GM18861 (cell line): ENCODE measurements around the gene TMEM115.
"Not testable (repeated sequence)": the region's sequence is repeated elsewhere in the genome, so short reads cannot be mapped to it uniquely, and the experiment has no call there.

Source experiments
- ATAC-seq: cut with Tn5 transposase; IDR thresholded peaks from one replicate; pipeline ENCODE4 v1.9.1; 2021; ENCODE audit not compliant: unreplicated experiment

Gene TMEM115

DNA sequence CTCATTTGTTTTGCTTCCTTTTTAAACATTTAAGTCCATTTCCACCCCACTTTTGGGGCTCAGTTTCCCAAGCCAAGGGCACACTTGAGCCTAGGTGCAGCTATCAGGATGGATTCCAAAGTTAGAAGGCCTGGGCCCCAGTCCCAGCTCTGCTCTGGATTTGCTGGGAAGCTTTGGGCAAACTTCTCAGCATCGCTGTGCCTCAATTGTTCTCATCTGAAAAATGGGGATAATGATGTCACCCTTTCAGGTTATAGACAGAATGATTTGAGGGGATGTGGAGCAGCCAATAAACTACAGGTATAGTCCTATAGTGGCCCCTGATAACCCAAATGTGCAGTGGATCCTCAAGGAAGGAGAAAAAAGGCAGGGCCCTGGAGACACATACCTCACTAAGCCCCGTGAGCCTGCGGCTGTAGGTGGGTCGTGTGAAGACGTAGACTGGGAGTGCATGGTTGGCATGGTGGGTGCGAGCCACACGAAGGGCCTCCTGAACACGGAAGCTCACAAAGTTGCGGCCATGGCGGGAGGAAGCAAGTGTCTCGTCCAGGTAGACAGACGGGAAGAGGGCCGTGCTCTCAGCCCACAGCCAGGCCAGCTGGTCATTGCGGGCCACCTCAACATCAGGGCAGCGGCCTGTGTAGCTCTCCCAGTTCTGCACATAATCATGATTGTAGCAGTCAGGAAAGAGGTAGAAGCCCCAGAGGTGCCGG is 40.0 kb downstream of the TMEM115 start:
- ATAC-seq: no peak

DNA sequence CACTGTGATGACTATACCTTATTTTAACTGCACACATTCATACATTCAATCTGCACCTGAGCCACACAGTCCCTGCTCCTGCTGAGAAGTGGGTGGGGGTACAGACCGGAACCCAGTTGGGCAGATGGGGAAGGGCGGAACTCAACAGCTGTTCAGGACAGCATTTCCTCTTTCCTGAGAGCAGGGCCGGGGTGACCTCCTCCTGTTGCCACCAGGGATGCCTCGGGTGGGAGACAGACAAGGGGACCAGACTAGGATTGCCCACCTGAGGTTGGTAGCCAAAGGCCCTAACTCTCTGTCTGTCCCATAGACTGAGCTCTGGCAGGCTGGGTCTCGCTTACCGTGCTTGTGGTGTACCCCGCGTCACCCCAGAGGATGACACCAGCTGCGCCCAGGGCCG is 40.7 kb downstream of the TMEM115 start:
- no peak for ATAC-seq

DNA sequence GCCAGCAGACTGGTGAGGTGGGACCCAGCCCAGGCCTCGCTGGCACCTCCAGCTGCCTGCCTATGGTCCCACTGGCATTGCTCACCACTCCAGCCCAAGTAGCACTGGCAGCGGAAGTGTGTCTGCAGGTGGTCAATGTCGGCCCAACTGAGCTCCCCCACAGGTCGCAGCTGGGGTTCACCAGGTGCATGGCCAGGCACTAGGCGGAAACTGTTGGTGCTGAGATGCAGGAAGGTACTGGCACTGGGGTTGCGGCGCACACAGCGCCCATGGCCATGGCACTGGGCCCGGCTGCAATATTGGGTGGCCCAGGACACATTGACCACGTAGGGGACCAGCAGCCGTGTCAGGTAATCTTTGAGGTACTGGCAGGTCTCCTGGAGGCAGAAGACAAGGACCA is 41.2 kb downstream of the TMEM115 start:
- ATAC-seq: no peak

DNA sequence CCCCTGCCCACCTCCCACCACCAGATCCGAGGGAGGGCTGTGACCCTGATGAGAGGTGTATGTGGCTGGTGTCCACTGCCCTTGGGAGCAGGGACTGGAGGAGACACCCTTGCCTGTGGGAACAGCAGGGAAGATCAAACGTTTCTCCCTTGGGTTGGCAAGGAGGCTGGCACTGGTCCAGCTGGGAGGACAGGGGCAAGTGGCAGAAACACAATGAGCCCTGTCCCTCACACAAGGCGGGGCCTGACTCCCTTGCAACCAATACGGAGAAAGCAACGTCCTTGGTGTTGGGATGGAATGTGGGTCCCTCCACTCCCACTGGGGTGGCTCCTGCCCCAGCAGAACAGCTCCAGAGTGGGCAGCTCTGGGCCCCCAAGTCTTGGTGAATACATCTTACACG is 42.0 kb downstream of the TMEM115 start:
- ATAC-seq: no peak

DNA sequence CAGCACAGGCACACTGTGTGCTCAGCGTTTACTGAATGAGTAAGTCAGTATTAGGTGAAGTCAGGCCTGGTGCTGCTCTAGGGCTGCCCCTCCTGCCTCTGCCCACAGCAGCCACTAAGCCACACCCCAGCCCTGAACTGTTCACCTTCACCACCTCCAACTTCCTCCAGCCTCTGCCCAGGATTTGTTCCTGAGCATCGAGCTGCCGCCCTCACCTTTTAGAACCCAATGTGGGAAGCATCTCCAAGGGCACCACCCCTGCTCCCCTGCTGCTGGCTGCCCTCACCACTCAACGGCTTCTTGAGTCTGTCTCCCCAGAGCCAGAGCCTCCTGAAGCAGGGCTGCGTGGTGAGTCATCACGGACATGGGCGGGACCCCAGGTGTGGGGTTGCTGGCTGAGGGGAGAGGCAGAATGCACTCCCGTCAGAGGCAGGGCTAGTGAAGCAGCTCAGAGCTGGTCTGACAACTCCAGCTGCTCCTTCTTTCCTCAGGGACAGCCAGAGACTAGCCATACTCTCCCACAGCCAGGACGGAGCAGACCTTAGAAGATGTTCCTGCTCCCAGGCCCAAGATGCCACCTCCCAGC is 42.6 kb downstream of the TMEM115 start:
- ATAC-seq: no peak

DNA sequence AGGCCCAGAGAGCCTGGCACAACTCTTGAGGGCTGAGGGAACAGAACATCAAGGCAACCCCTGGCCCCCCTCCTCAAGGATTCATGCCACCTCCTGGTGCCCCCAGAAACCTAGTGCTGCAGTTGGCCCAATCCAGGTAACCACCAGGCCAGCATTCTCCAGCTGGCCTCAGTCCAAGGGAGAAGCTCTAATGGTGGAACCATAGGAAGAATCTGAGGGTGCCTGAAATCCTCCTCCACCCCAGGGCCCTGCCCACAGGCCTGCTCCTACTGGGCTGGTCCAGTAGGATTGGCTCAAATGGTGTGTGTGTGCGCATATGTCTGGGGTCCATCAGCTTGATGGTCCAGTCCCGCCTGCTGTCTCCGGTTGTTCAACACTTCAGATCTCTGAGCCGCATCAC is 44.5 kb downstream of the TMEM115 start:
- ATAC-seq: no peak

DNA sequence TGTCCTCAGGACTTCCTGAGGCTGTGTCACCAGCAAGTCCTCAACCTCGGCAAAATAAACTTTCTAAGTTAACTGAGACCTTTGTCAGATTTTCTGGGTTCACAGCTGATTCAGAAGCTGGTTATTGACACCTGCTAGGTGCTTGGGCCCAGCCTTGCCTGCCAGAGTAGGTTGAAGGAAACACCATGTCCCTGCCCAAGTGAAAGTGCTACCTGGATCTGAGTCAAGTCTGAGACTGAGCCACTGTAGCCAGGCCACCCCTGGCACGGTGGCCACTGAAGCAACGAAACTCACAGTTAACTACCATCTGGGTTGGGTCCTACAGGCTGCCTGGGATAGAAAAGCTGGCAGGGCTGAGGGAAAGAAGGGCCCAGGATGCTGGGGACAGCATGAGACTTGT is 45.0 kb downstream of the TMEM115 start:
- ATAC-seq: no peak

DNA sequence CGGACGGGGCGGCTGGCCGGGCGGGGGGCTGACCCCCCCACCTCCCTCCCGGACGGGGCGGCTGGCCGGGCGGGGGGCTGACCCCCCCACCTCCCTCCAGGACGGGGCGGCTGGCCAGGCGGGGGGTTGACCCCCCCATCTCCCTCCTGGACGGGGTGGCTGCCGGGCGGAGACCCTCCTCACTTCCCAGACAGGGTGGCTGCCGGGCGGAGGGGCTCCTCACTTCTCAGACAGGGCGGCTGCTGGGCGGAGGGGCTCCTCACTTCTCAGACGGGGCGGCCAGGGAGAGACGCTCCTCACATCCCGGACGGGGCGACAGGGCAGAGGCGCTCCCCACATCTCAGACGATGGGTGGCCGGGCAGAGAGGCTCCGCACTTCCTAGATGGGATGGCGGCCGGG is 47.3 kb downstream of the TMEM115 start:
- ATAC-seq: not testable (repeated sequence)
